K562 (cell line): Measurements from ENCODE around the gene FRMD4A. TPM values are rescaled to one million over a fixed set of nuclear protein-coding genes. Genes with fewer than 3 reads are reported as not detected.
A peak's percentile ranks its signal among the peaks of the same experiment; 100 is the strongest.
"Not testable (repeated sequence)": the region's sequence is repeated elsewhere in the genome, so short reads cannot be mapped to it uniquely, and the experiment has no call there.

Experiments used
- ATAC-seq: fragments of 200-7000 bp; cut with Tn5 transposase; 3 replicates; pipeline ENCODE4 v1.9.1; 2020; ENCODE audit warnings: moderate library complexity
- BruUV-seq: library from RNA; stranded (reverse); fragments of 400-500 nt; replicated peaks from 2 replicates; lab custom pipeline; 2021; lab: Mats Ljungman, UMichigan
- CTCF ChIA-PET: fragments of 300-600 bp; formaldehyde crosslinking; extraction: SDS; loops from one replicate; lab custom pipeline; 2021; ENCODE audit warnings: low intra/inter-chr PET ratio; lab: Yijun Ruan, JAX
- POLR2A ChIA-PET: fragments of 300-600, 350-650 bp; sonication (Branson Sonifier 250); formaldehyde crosslinking; extraction: SDS; loops from one replicate; lab custom pipeline; 2021; ENCODE audit warnings: antibody characterized with exemption, inconsistent platforms; lab: Yijun Ruan, JAX
- DNase-seq, 4 experiments: peaks; one replicate each; pipeline versions ENCODE4 v3.0.0 to v3.0.0-alpha.2; 2011 to 2018; ENCODE audit warnings: low spot score in 3 of 4, mixed read lengths in 3 of 4; ENCODE audit errors: extremely low read depth in 1 of 4
- FAIRE-seq: peaks from 2 replicates; lab custom pipeline; 2011; peaks lifted over from hg19 to GRCh38; lab: Jason Lieb, UNC
- H2AFZ ChIP-seq: 2 replicates; pipeline ENCODE4 v1.6.0; 2011; ENCODE audit warnings: low read depth, low read length, control low read depth, inconsistent platforms
- H3K27ac ChIP-seq: fragments of 200-600 bp; 3 replicates; pipeline ENCODE4 v1.8.0; 2011; ENCODE audit warnings: low read depth, mild to moderate bottlenecking, control low read depth, inconsistent platforms, low read length, moderate library complexity, mixed read lengths; ENCODE audit errors: extremely low read depth
- H3K27me3 ChIP-seq, 2 experiments: fragments of 300-600 bp in 1 of 2; 2 replicates in 1 of 2; 3 replicates in 1 of 2; pipeline versions ENCODE4 v1.6.0 to v1.8.0; 2011; ENCODE audit warnings: inconsistent platforms in 2 of 2, low read length in 2 of 2, mild to moderate bottlenecking in 1 of 2, mixed read lengths in 1 of 2, moderate library complexity in 1 of 2; ENCODE audit not compliant: control insufficient read depth in 2 of 2, insufficient read depth in 2 of 2
- H3K36me3 ChIP-seq: fragments of 300-600 bp; 3 replicates; pipeline ENCODE4 v1.8.0; 2011; ENCODE audit warnings: mild to moderate bottlenecking, low read length, inconsistent platforms; ENCODE audit not compliant: control insufficient read depth, insufficient read depth
- H3K4me1 ChIP-seq, 2 experiments: fragments of 200-600 bp in 1 of 2; replicated peaks in 1 of 2; 2 replicates in 1 of 2; 3 replicates in 1 of 2; pipeline versions ENCODE4 v1.5.1 to v1.8.0; 2011; ENCODE audit warnings: inconsistent platforms in 2 of 2, low read length in 2 of 2, mild to moderate bottlenecking in 1 of 2, mixed read lengths in 1 of 2, moderate library complexity in 1 of 2; ENCODE audit not compliant: control insufficient read depth in 2 of 2, insufficient read depth in 2 of 2
- H3K4me2 ChIP-seq: 2 replicates; pipeline ENCODE4 v1.6.1; 2011; ENCODE audit warnings: low read length, control low read depth, inconsistent platforms, mixed read lengths; ENCODE audit not compliant: insufficient read depth
- H3K4me3 ChIP-seq: fragments of 200-600 bp; sonication (generic), shearing (Covaris generic); 2 replicates; pipeline ENCODE4 v1.5.1; 2016; ENCODE audit warnings: control low read depth, inconsistent platforms
- H3K79me2 ChIP-seq: fragments of 200-600 bp; 3 replicates; pipeline ENCODE4 v1.8.0; 2011; ENCODE audit warnings: low read length, inconsistent platforms; ENCODE audit not compliant: control insufficient read depth, insufficient read depth
- H3K9ac ChIP-seq, 2 experiments: 2 replicates each; pipeline versions ENCODE4 v1.6.0 to v1.6.1; 2011; ENCODE audit warnings: low read depth in 2 of 2, low read length in 2 of 2, control low read depth in 1 of 2, inconsistent platforms in 1 of 2, mild to moderate bottlenecking in 1 of 2, mixed read lengths in 1 of 2; ENCODE audit not compliant: insufficient read depth in 1 of 2
- H3K9me1 ChIP-seq: one replicate; pipeline ENCODE4 v1.6.0; 2011; ENCODE audit warnings: inconsistent platforms, mild to moderate bottlenecking, low read length, moderate library complexity; ENCODE audit not compliant: control insufficient read depth, insufficient read depth
- H3K9me3 ChIP-seq: replicated peaks from 2 replicates; pipeline ENCODE4 v1.5.1; 2011; ENCODE audit warnings: low read depth, low read length, inconsistent platforms; ENCODE audit not compliant: control insufficient read depth, insufficient read depth
- H4K20me1 ChIP-seq: replicated peaks from 2 replicates; pipeline ENCODE4 v1.6.1; 2011; ENCODE audit warnings: low read length, inconsistent platforms, mixed read lengths; ENCODE audit not compliant: control insufficient read depth, insufficient read depth
- CTCF ChIP-seq, 3 experiments: IDR thresholded peaks in 2 of 3; conservative IDR thresholded peaks in 1 of 3; 2 replicates each; pipeline ENCODE4 v1.5.1; 2011 to 2012; ENCODE audit warnings: low read length in 3 of 3, mild to moderate bottlenecking in 3 of 3, control low read depth in 2 of 3, improper control_type of control experiment in 1 of 3, inconsistent platforms in 1 of 3, low read depth in 1 of 3, mixed read lengths in 1 of 3, moderate library complexity in 1 of 3; ENCODE audit not compliant: insufficient read depth in 2 of 3
- GATA2 ChIP-seq: sonication (generic); formaldehyde crosslinking; IDR thresholded peaks from 2 replicates; pipeline ENCODE4 v1.4.0; 2020; ENCODE audit warnings: mild to moderate bottlenecking, missing genetic modification reagents
- HDAC3 ChIP-seq: fragments of 450-650 bp; IDR thresholded peaks from 2 replicates; pipeline ENCODE4 v1.6.1; 2018; ENCODE audit warnings: borderline replicate concordance, mild to moderate bottlenecking, moderate library complexity; ENCODE audit not compliant: partially characterized antibody
- RAD51 ChIP-seq: fragments of 450-650 bp; IDR thresholded peaks from 2 replicates; pipeline ENCODE4 v1.7.1; 2016; ENCODE audit warnings: low read depth, mild to moderate bottlenecking, borderline replicate concordance
- SIRT6 ChIP-seq: IDR thresholded peaks from one replicate; pipeline ENCODE4 v1.6.1; 2012; ENCODE audit warnings: low read depth, mild to moderate bottlenecking, control low read depth, inconsistent platforms, low read length, moderate library complexity
- WGBS: fragments of 100-300 bp; shearing (Covaris generic); methylation state at CpG from one replicate; pipeline ENCODE4 v1.1.6; 2016; ENCODE audit warnings: low coverage, mixed read lengths; ENCODE audit not compliant: insufficient coverage; ENCODE audit errors: missing lambda C conversion rate; 5-methylcytosine and 5-hydroxymethylcytosine counted together
- in situ Hi-C: fragments of 300-500 bp; cut with MboI; formaldehyde crosslinking; loops from 4 replicates; pipeline ENCODE4 v1.15.0; 2018; ENCODE audit warnings: inconsistent platforms, mixed read lengths
- intact Hi-C: fragments of 100-400 bp; cut with micrococcal nuclease; formaldehyde crosslinking; loops from 2 replicates; pipeline ENCODE4 v1.14.2; 2022
- polyA plus RNA-seq, 8 experiments: library from polyadenylated mRNA; depleted of rRNA in 4 of 8; stranded (reverse) in 5 of 8; unstranded in 3 of 8; fragments of >200 nt; fragmentation: Nextera tagmentation in 2 of 8; fragmentation: Illumina TruSeq in 1 of 8; extraction: Ambion mirVana in 2 of 8; extraction: Trizol in 1 of 8; gene quantifications; 2 replicates each; pipeline versions ENCODE4 v1.2.1 to v1.2.3, GENCODE V29; 2011 to 2014; ENCODE audit warnings: inconsistent platforms in 1 of 8, missing spikeins in 1 of 8
- total RNA-seq, 7 experiments: library from RNA; depleted of rRNA in 6 of 7; stranded (reverse); fragments of >200 nt in 6 of 7; fragmentation: Illumina TruSeq in 2 of 7; extraction: Trizol in 2 of 7; gene quantifications; 2 replicates each; pipeline versions ENCODE4 v1.2.1 to v1.2.3, GENCODE V29; 2011 to 2021; ENCODE audit warnings: low replicate concordance in 1 of 7

The FRMD4A gene
- total and polyA plus RNA-seq, 9 of the 15 experiments (the other 6 are each of a cell fraction or from before 2014, with no cell fraction given): 0.80 to 5.2 (median 3.0) TPM

GRCh38 chr10:14200698-14201544 lies 129.8 kb downstream of the FRMD4A start (continued):
- peak in 2 of 3 experiments; percentile 29 to 57; a peak in 5 of 6 replicates for TF ChIP-seq CTCF (IDR thresholded peaks at IDR 0.05 in 2 of 3, conservative IDR thresholded peaks at IDR 0.05 in 1 of 3; ENCODE audit: insufficient read depth in 2 of 3, low read depth in 1 of 3, low read length in 3 of 3)
- no peak for TF ChIP-seq RAD51
- TF ChIP-seq SIRT6: no peak
- no peak for TF ChIP-seq HDAC3
- no peak for TF ChIP-seq GATA2 (CRISPR knock-in tag)
- TF ChIP-seq, all 486 proteins: peak for 2

- H3K79me2 ChIP-seq, H3K4me3 ChIP-seq, H3K36me3 ChIP-seq, H3K4me2 ChIP-seq, H3K4me1 ChIP-seq, H3K9me1 ChIP-seq, H3K9me3 ChIP-seq, ATAC-seq, FAIRE-seq, BruUV-seq, CTCF ChIA-PET, H3K9ac ChIP-seq, in situ Hi-C loops, DNase-seq, H2AFZ ChIP-seq, H4K20me1 ChIP-seq, H3K27ac ChIP-seq: not testable (repeated sequence)
- peaks cover 0 to 28% of the 10 kb centered on the region in 2 experiments; a peak in 3 of 5 replicates for H3K27me3 ChIP-seq
- 0% methylated on average over 4 of the region's 4 CpGs for WGBS
- intact Hi-C loops: loop anchor here (10.0 kb wide), 1 partner anchor 126 kb away; no protein-coding TSS in a partner anchor
- POLR2A ChIA-PET: interaction anchor here (0.7 to 2.7 kb wide), 2 partner anchors 13 to 241 kb away, joined by 3 to 14 read pairs; no protein-coding TSS in a partner anchor
Observed at GRCh38 chr10:14199098-14199497, 131.6 kb downstream of the FRMD4A start.
